GM12873 (cell line): ENCODE results near the gene EFCAB10.

Experiments used
- CTCF ChIP-seq: IDR thresholded peaks from 2 replicates; pipeline ENCODE4 v1.5.1; 2012; ENCODE audit warnings: low read depth, mild to moderate bottlenecking, moderate library complexity, low read length, control low read depth; ENCODE audit not compliant: insufficient read depth; ENCODE audit errors: missing control alignments

Gene EFCAB10

DNA sequence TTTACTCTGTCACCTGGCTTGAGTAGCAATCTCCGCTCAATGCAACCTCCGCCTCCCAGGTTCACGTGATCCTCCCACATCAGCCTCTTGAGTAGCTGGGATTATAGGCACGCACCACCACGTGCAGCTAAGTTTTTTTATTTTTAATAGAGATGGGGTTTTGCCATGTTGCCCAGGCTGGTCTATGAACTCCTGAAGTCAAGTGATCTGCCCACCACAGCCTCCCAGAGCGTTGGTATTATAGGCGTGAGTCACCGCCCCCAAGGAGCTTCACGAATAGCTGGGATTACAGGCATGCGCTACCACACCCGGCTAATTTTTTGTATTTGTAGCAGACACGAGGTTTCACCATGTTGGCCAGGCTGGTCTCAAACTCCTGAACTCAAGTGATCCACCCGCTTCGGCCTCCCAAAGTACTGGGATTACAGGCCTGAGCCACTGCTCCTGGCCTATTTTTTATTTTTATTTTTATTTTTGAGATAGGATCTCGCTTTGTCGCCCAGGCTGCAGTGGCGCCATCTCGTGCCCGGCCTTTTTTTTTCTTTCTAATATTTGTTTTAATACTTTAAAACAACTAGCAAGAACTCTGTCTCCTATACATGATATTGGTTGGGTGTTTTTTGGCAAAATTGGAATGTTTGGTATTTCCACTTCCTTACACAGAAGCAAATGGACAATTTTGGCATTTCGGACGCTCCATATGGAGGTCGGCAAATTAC, 1.1 kb downstream of the EFCAB10 start:
- TF ChIP-seq CTCF: no peak

DNA sequence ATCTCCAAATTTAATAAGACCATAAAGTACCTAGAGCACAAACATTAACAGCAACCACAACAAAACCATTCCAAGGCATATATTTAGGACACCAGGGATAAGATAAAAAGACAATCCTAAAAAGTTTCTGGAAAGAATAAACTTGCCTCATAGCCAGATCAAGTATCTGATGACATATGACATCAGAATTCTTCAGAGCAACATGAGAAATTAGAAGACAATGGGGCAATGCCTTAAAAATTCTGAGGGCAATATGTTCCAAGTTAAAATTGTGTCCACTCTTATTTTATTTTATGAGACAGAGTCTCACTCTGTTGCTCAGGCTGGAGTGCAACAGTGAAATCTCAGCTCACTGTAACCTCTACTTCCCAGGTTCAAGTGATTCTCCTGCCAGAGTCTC, 2.8 kb downstream of the EFCAB10 start:
- no peak for TF ChIP-seq CTCF

DNA sequence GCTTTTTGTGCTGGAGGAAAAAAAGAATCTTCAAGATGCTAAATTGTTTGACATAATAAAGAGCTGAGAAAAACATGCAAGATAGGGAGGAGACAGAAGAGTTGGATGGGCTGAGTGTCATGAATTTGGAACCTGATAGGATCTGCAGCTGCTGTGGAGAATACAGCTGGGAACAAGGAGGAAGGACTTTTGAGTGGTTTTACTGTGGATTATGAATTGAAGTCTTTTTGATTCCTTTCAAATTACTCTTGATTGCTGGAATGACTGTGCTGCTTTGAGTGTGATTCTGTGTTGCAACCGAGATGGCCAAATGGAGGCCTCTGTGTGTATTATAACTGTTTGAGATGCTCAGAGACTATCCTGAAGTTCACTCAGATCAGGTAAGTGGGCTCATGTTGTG, 4.0 kb downstream of the EFCAB10 start:
- no peak for TF ChIP-seq CTCF

GRCh38 chr7:105571891-105572290, 9.4 kb downstream of the EFCAB10 start:
- no peak for TF ChIP-seq CTCF

- no peak for TF ChIP-seq CTCF
Measured at GRCh38 chr7:105567821-105568220, 13.5 kb downstream of the EFCAB10 start.

GRCh38 chr7:105567024-105567423, 14.3 kb downstream of the EFCAB10 start:
- TF ChIP-seq CTCF: no peak

DNA sequence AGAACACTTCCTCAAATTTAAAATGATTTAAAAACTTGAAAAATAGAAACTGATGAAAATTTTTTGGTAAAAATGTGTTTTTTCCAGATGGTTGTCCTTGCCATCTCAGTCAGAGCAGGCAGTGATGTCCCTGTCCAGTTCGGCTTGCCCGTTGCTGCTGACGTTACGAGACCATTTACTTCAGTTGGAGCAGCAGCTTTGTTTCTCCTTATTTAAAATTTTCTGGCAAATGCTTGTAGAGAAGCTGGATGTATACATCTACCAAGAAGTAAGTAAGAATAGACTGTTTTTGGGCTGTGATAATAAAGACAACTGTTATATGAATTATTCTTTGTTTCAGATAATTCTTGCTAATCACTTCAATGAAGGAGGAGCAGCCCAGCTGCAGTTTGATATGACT, 16.1 kb downstream of the EFCAB10 start:
- no peak for TF ChIP-seq CTCF
